Upper lobe of right lung (tissue), 1 donor: Measurements from ENCODE around the gene STX2. TPM values are rescaled to one million over a fixed set of nuclear protein-coding genes. Genes with fewer than 3 reads are reported as not detected.

Experiments used
- ATAC-seq: fragments of 200-7000 bp; cut with Tn5 transposase; one replicate; pipeline ENCODE4 v1.9.1; 2020; ENCODE audit warnings: mild to moderate bottlenecking, moderate library complexity
- DNase-seq: peaks from one replicate; pipeline ENCODE4 v3.0.0-alpha.2; 2020
- H3K27ac ChIP-seq: fragments of 200-600 bp; one replicate; pipeline ENCODE4 v1.8.0; 2022
- H3K27me3 ChIP-seq: fragments of 200-600 bp; one replicate; pipeline ENCODE4 v1.8.0; 2022; ENCODE audit warnings: mild to moderate bottlenecking
- H3K36me3 ChIP-seq: fragments of 200-600 bp; one replicate; pipeline ENCODE4 v1.8.0; 2022
- H3K4me1 ChIP-seq: fragments of 200-600 bp; one replicate; pipeline ENCODE4 v1.8.0; 2022
- H3K4me3 ChIP-seq: fragments of 200-600 bp; one replicate; pipeline ENCODE4 v1.8.0; 2022; ENCODE audit warnings: mild to moderate bottlenecking
- H3K9me3 ChIP-seq: fragments of 200-600 bp; one replicate; pipeline ENCODE4 v1.8.0; 2022
- intact Hi-C: fragments of 100-400 bp; cut with DNase I; formaldehyde crosslinking; loops from one replicate; pipeline ENCODE4 v1.11.0; 2022
- total RNA-seq: library from RNA; stranded (reverse); fragmentation: NEBNext Ultra II Directional; extraction: Animal tissue kit (Norgen Biotek cat#: 25700); gene quantifications from one replicate; pipeline ENCODE4 v1.2.1, GENCODE V29; 2021
- TF ChIP-seq, protein P1 (sequence below): fragments of 200-600 bp; IDR thresholded peaks from one replicate; pipeline ENCODE4 v1.8.0; 2022; ENCODE audit warnings: antibody characterized with exemption
- donor health status: DM: no; HTN: yes; CAD: no; lungs with severe emphysema.

STX2 gene
- total RNA-seq, 1 donor from 2014 or later = 23.6 TPM

DNA sequence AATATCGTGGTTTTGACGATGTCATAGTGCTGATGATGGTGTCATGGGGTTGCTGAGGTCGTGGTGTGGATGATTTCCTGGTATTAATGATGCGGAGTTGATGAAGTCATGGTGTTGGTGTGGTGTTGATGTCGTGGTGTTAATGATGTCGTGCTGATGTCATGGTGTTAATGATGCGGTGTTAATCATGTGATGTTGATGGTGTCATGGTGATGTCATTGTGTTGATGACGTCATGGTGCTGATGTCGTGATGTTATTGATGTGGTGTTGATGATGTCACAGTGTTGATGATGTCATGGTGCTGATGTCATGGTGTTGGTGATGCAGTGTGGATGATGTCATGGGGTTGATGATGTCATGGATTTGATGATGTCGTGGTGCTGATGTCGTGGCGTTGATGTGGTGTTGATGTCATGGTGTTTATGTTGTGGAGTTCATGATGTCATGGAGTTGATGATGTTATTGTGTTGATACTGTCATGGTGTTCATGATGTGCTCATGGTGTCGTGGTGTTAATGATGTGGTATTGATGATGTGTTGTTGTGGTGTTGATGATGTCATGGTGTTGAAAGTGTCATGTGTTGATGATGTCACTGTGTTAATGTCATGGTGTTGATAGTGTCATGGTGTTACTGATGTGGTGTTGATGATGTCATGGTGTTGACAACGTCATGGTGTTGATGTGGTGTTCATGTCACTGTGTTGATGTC lies 74.4 kb downstream of the STX2 start:
- intact Hi-C loops = no loop called here
- no peak overlapping the region for H3K27ac ChIP-seq
- H3K27me3 ChIP-seq = peaks cover 15% of the 10 kb centered on the region
- H3K36me3 ChIP-seq = no peaks in the 10 kb centered on the region
- TF ChIP-seq, protein P1, sequence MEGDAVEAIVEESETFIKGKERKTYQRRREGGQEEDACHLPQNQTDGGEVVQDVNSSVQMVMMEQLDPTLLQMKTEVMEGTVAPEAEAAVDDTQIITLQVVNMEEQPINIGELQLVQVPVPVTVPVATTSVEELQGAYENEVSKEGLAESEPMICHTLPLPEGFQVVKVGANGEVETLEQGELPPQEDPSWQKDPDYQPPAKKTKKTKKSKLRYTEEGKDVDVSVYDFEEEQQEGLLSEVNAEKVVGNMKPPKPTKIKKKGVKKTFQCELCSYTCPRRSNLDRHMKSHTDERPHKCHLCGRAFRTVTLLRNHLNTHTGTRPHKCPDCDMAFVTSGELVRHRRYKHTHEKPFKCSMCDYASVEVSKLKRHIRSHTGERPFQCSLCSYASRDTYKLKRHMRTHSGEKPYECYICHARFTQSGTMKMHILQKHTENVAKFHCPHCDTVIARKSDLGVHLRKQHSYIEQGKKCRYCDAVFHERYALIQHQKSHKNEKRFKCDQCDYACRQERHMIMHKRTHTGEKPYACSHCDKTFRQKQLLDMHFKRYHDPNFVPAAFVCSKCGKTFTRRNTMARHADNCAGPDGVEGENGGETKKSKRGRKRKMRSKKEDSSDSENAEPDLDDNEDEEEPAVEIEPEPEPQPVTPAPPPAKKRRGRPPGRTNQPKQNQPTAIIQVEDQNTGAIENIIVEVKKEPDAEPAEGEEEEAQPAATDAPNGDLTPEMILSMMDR = no peak
- DNase-seq (no peak), ATAC-seq (no peak)
- H3K4me1 ChIP-seq = no peaks in the 10 kb centered on the region
- no peak overlapping the region for H3K4me3 ChIP-seq
- H3K9me3 ChIP-seq = no peaks in the 10 kb centered on the region

DNA sequence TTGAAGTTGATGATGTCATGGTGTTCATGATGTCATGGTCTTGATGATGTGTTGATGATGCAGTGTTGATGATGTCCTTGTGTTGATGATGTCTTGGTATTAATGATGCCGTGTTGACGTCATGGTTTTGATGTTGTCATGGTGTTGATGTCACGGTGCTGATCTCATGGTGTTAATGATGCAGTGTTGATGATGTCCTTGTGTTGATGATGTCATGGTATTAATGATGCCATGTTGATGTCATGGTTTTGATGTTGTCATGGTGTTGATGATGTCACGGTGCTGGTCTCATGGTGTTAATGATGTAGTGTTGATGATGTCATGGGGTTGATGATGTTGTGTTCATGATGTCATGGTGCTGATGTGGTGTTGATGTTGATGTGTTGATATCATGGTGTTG lies 75.0 kb downstream of the STX2 start:
- no peak overlapping the region for H3K27ac ChIP-seq
- DNase-seq (no peak), ATAC-seq (no peak)
- H3K4me1 ChIP-seq = no peaks in the 10 kb centered on the region
- H3K4me3 ChIP-seq = no peak overlapping the region
- TF ChIP-seq, protein P1 = no peak
- intact Hi-C loops = no loop called here
- H3K36me3 ChIP-seq = no peaks in the 10 kb centered on the region
- H3K27me3 ChIP-seq = peaks cover 15% of the 10 kb centered on the region
- no peaks in the 10 kb centered on the region for H3K9me3 ChIP-seq

DNA sequence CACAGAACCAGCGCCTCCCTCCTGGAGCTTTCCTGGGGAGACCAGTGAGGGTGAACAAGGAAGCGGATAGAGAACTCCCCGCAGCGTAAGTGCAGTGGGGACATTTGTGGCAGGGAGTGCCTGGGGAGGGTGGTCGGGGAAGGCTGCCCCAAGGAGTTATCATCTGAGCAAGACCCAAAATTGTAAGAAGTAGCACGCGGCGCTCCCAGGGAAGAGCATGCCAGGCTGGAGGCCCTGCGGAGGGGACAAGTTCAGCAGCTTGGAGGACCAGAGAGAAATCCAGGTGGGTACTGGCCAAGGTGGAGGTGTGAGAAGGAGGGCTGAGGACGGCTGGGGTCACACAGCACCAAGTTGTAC lies 76.8 kb downstream of the STX2 start:
- TF ChIP-seq, protein P1 = no peak
- H3K4me3 ChIP-seq = no peak overlapping the region
- peaks cover 15% of the 10 kb centered on the region for H3K27me3 ChIP-seq
- no peaks in the 10 kb centered on the region for H3K4me1 ChIP-seq
- intact Hi-C loops = no loop called here
- no peak for ATAC-seq
- no peak overlapping the region for H3K27ac ChIP-seq
- no peaks in the 10 kb centered on the region for H3K36me3 ChIP-seq
- DNase-seq = no peak
- no peaks in the 10 kb centered on the region for H3K9me3 ChIP-seq

DNA sequence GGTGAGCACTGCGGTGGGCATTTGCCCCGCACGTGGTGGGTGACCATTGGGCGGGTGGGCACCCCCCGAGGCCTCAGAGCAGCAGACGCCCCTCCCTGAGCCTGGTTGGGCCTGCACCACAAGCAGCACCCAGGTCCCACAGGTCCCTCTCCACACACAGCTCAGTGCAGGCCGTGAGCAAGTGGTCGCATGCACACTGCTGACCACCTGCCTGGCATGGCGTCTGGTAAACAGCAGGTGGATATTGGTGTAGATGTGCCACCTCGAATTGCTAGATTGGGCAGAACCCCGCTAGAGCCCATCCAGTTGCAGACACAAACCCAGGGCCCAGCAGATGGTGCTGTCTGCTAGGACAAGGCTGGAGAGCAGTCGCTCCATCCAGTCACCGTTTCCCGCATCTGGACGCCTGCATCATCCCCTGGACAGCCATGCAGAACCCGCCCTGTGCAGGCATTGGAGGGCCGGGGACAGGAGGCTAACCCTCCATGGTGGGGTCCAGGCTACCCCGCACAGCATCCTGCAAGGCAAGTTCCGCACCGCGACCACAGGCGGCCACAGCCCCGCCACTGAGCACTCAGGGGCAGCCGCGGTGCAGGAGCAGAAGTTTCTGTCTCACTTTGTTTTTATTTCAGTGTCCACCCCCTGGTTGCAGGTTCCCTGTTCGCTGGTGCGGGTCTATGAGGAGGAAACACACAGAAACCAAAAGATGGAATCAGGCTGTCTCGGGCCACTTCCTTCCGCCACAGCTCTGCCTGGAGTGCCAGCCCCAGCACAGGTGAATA lies 77.3 kb downstream of the STX2 start:
- peaks cover 15% of the 10 kb centered on the region for H3K27me3 ChIP-seq
- peak; percentile 30 for ATAC-seq
- DNase-seq = no peak
- intact Hi-C loops = no loop called here
- H3K36me3 ChIP-seq = no peaks in the 10 kb centered on the region
- H3K27ac ChIP-seq = no peak overlapping the region
- TF ChIP-seq, protein P1 = peak; percentile 34
- H3K4me3 ChIP-seq = no peak overlapping the region
- no peaks in the 10 kb centered on the region for H3K4me1 ChIP-seq
- no peaks in the 10 kb centered on the region for H3K9me3 ChIP-seq

DNA sequence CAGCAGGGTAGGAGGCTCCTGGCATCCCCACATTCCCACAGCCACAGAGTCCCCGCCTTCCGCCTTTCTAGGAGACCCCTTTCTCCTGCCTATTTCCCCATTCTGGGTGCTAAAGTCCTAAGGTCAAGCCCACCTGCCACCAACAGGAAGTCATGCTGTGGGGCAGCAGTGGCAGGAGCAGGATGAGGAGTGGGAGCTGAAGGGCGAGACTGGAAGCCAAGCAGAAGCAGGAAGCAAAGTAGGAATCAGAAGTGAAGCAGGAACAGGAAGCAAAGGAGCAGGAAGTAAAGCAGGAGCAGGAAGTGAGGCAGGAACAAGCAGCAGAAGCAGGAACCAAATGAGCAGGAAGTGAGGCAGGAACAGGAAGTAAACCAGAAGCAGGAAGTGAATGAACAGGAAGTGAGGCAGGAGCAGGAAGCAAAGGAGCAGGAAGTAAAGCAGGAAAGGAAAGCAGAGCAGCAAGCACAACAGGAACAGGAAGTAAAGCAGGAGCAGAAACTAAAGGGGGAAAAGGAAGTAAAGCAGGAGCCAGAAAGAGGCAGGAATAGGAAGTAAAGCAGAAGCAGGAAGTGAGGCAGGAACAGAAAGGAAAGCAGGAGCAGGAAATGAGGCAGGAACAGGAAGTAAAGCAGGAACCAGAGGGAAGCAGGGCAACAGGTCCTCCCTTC lies 84.7 kb downstream of the STX2 start:
- intact Hi-C loops = no loop called here
- no peak for ATAC-seq
- DNase-seq = no peak
- Histone ChIP-seq H3K4me3 (no peak overlapping the region), H3K27ac (no peak overlapping the region), H3K9me3 (no peaks in the 10 kb centered on the region), H3K27me3 (peaks cover 10% of the 10 kb centered on the region), H3K36me3 (no peaks in the 10 kb centered on the region), H3K4me1 (no peaks in the 10 kb centered on the region)
- TF ChIP-seq, protein P1 = no peak
